Heart right ventricle (tissue), 16 donors: ENCODE data around the gene SH3BP5L. TPM values are rescaled to one million over a fixed set of nuclear protein-coding genes. Genes with fewer than 3 reads are reported as not detected.
"Not testable (repeated sequence)": the region's sequence is repeated elsewhere in the genome, so short reads cannot be mapped to it uniquely, and the experiment has no call there.

Source experiments
- ATAC-seq, 8 donors: fragments of 200-7000 bp; cut with Tn5 transposase; one replicate each; pipeline ENCODE4 v1.9.1; 2020; ENCODE audit warnings: mild to moderate bottlenecking in 8 of 8, moderate library complexity in 8 of 8, moderate number of reproducible peaks in 1 of 8
- DNase-seq, 2 donors: peaks; one replicate each; pipeline ENCODE4 v3.0.0-alpha.2; 2020
- H3K27ac ChIP-seq, 10 donors: fragments of 200-600 bp; sonication (generic) in 2 of 10; one replicate each; pipeline versions ENCODE4 v1.5.0 to v1.8.0; 2020 to 2022; ENCODE audit warnings: mild to moderate bottlenecking in 3 of 10
- H3K27me3 ChIP-seq, 7 donors: fragments of 200-600 bp; one replicate each; pipeline ENCODE4 v1.8.0; 2021 to 2022; ENCODE audit warnings: mild to moderate bottlenecking in 2 of 7
- H3K36me3 ChIP-seq, 9 donors: fragments of 200-600 bp; sonication (generic) in 1 of 9; one replicate each; pipeline versions ENCODE4 v1.5.0 to v1.8.0; 2020 to 2022; ENCODE audit warnings: mild to moderate bottlenecking in 2 of 9
- H3K4me1 ChIP-seq, 9 donors: fragments of 200-600 bp; sonication (generic) in 1 of 9; one replicate each; pipeline versions ENCODE4 v1.5.0 to v1.8.0; 2020 to 2022; ENCODE audit warnings: mild to moderate bottlenecking in 4 of 9
- H3K4me3 ChIP-seq, 10 donors: fragments of 200-600 bp; sonication (generic) in 2 of 10; one replicate each; pipeline versions ENCODE4 v1.5.0 to v1.8.0; 2020 to 2022; ENCODE audit warnings: mild to moderate bottlenecking in 7 of 10, moderate library complexity in 2 of 10
- H3K9me3 ChIP-seq, 11 donors: fragments of 200-600 bp in 10 of 11; sonication (generic) in 2 of 11; one replicate each; pipeline versions ENCODE4 v1.5.0 to v1.8.0; 2013 to 2022; ENCODE audit warnings: mild to moderate bottlenecking in 2 of 11, control low read depth in 1 of 11, moderate library complexity in 1 of 11
- CTCF ChIP-seq, 9 donors: fragments of 200-600 bp; sonication (generic) in 2 of 9; IDR thresholded peaks; one replicate each; pipeline versions ENCODE4 v1.5.0 to v1.8.0; 2021 to 2022; ENCODE audit warnings: antibody characterized with exemption in 9 of 9, mild to moderate bottlenecking in 5 of 9, moderate library complexity in 1 of 9
- WGBS, 2 donors: extraction: QIAGEN DNeasy Blood & Tissue Kit; methylation state at CpG; one replicate each; pipeline ENCODE4 v1.1.7; 2013; ENCODE audit warnings: inconsistent platforms in 1 of 2; 5-methylcytosine and 5-hydroxymethylcytosine counted together
- intact Hi-C, 10 donors: fragments of 100-400 bp; cut with DNase I; formaldehyde crosslinking; loops; one replicate each; pipeline versions ENCODE4 v1.11.1 to v1.14.2; 2022
- polyA plus RNA-seq, 2 donors: library from polyadenylated mRNA; stranded (reverse); fragments of 200-250 nt; gene quantifications; one replicate each; pipeline ENCODE4 v1.2.3, GENCODE V29; 2013
- total RNA-seq, 10 donors: library from RNA; stranded (reverse); fragmentation: NEBNext Ultra II Directional in 3 of 10; extraction: Animal tissue kit (Norgen Biotek cat#: 25700) in 3 of 10; gene quantifications; one replicate each; pipeline versions ENCODE4 v1.2.1 to v1.2.4, GENCODE V29; 2021 to 2023
- donor health status: Arrhythmogenic right ventricular cardiomyopathy.
- donor health status: ischemic (EF 13 %, LVEDD 7.1; RV severe dilation, severe dysfunction).
- donor health status: healthy with polysubstance abuse.
- donor health status: DM: no; HTN: yes; CAD: no.
- donor health status: DM: no; HTN: no; CAD: no.
- donor health status: ischemic (EF 25% LVEDD 6.9; RV normal size, moderate dysfunction).
- donor health status: ischemic (EF 25% LVEDD 5.7; RV mildly dilated, moderate dysfunction).
- donor health status: healthy.
- donor health status: DM: yes; HTN: yes; CAD: no.
- donor health status: Ischemic cardiomyopathy.
- donor health status: ischemic (EF 35%, LVEDD 5.7; RV mildly dilated, moderate dysfunction).
- donor health status: nonischemic (EF 11% LVEDD 7.7; RV severe dilation, severe dysfunction).
- donor health status: DM: yes; HTN: yes; CAD: no.
- donor health status: PGD.
- donor health status: ischemic (EF 29% LVEDD 5.4; RV normal size, mild dysfunction).
- donor health status: nonischemic (EF 23%, LVEDD 6.1; RV moderate dilation, normal function).

SH3BP5L gene
- total and polyA plus RNA-seq, 12 donors: 14.9 to 30.5 (median 19.0) TPM

GRCh38 chr1:248837045-248837780 lies 11.5 kb upstream of the SH3BP5L start:
- H3K4me3 ChIP-seq: peak overlapping the region; percentile 42 to 97 (median 88)
- intact Hi-C loops: no loop called here
- 51 to 52% methylated on average over 11 of the region's 11 CpGs for WGBS, 2 donors
- H3K27me3 ChIP-seq: no peaks in the 10 kb centered on the region
- peaks cover 11 to 49% (median 36%) of the 10 kb centered on the region in 9 donors for H3K4me1 ChIP-seq
- H3K9me3 ChIP-seq: no peaks in the 10 kb centered on the region
- H3K36me3 ChIP-seq: no peaks in the 10 kb centered on the region
- peak overlapping the region; percentile 98 to 100 (median 100) for H3K27ac ChIP-seq
- no peak for ATAC-seq
- DNase-seq: no peak
- TF ChIP-seq CTCF (IDR thresholded peaks at IDR 0.05): no peak

- DNase-seq: no peak
- Histone ChIP-seq H3K36me3 (no peaks in the 10 kb centered on the region), H3K4me1 (peaks cover 4 to 22% (median 11%) of the 10 kb centered on the region in 9 donors), H3K9me3 (no peaks in the 10 kb centered on the region), H3K27ac (peak overlapping the region in 1 of 10 donors; percentile 3), H3K27me3 (no peaks in the 10 kb centered on the region), H3K4me3 (no peak overlapping the region)
- no peak for TF ChIP-seq CTCF (IDR thresholded peaks at IDR 0.05)
- ATAC-seq: no peak
- 51 to 52% methylated on average over 7 of the region's 7 CpGs for WGBS, 2 donors
- intact Hi-C loops: no loop called here
Observed at GRCh38 chr1:248834343-248834940, 8.7 kb upstream of the SH3BP5L start.

GRCh38 chr1:248831842-248832241 lies 6.1 kb upstream of the SH3BP5L start:
- H3K36me3 ChIP-seq: no peaks in the 10 kb centered on the region
- no peak for ATAC-seq
- H3K27me3 ChIP-seq: no peaks in the 10 kb centered on the region
- no peak overlapping the region for H3K27ac ChIP-seq
- H3K9me3 ChIP-seq: no peaks in the 10 kb centered on the region
- no peak for TF ChIP-seq CTCF (IDR thresholded peaks at IDR 0.05)
- WGBS, 2 donors: 91 to 100% methylated on average over 1 of the region's 1 CpG
- H3K4me3 ChIP-seq: no peak overlapping the region
- H3K4me1 ChIP-seq: peaks cover 3 to 31% (median 7%) of the 10 kb centered on the region in 9 donors
- no peak for DNase-seq
- intact Hi-C loops: no loop called here

- H3K27me3 ChIP-seq, H3K4me3 ChIP-seq, ATAC-seq, H3K36me3 ChIP-seq, intact Hi-C loops, DNase-seq, H3K27ac ChIP-seq, H3K9me3 ChIP-seq: not testable (repeated sequence)
- H3K4me1 ChIP-seq: peaks cover 4 to 34% (median 10%) of the 10 kb centered on the region in 9 donors
- WGBS, 2 donors: 54 to 59% methylated on average over 1 to 3 of the region's 3 CpGs
Observed at GRCh38 chr1:248830718-248831017, 5.0 kb upstream of the SH3BP5L start.

GRCh38 chr1:248828845-248829244 lies 3.1 kb upstream of the SH3BP5L start:
- Histone ChIP-seq H3K4me1 (peaks cover 18 to 39% (median 24%) of the 10 kb centered on the region in 9 donors), H3K27me3 (no peaks in the 10 kb centered on the region), H3K27ac (peak overlapping the region in 1 of 10 donors; percentile 27), H3K9me3 (no peaks in the 10 kb centered on the region), H3K36me3 (peaks cover 0 to 10% (median 0%) of the 10 kb centered on the region in 9 donors), H3K4me3 (no peak overlapping the region)
- DNase-seq (no peak), ATAC-seq (no peak)
- intact Hi-C loops: no loop called here
- 47 to 52% methylated on average over 3 of the region's 3 CpGs for WGBS, 2 donors
- no peak for TF ChIP-seq CTCF (IDR thresholded peaks at IDR 0.05)
